GF-D8 (cell line): ENCODE measurements around the gene SLC48A1.

Experiments
- DNase-seq: peaks from one replicate; lab custom pipeline; 2025; lab: John Stamatoyannopoulos, UW

Gene SLC48A1

GRCh38 chr12:47778881-47779280 is 5.8 kb downstream of the SLC48A1 start:
- no peak for DNase-seq

- DNase-seq = peak; percentile 55
These were observed 6.4 kb downstream of the SLC48A1 start for GRCh38 chr12:47779301-47779942.

- no peak for DNase-seq
These were observed 7.0 kb downstream of the SLC48A1 start for GRCh38 chr12:47779943-47780504.

- DNase-seq = no peak
These were observed 8.7 kb downstream of the SLC48A1 start for GRCh38 chr12:47781479-47782371.

- DNase-seq = no peak
These were observed 9.3 kb downstream of the SLC48A1 start for GRCh38 chr12:47782372-47782770.

GRCh38 chr12:47783024-47783755 is 10.2 kb downstream of the SLC48A1 start:
- no peak for DNase-seq

GRCh38 chr12:47783821-47784819 is 11.1 kb downstream of the SLC48A1 start:
- DNase-seq = no peak

GRCh38 chr12:47785036-47785886 is 12.2 kb downstream of the SLC48A1 start:
- DNase-seq = no peak

GRCh38 chr12:47785887-47786661 is 13.0 kb downstream of the SLC48A1 start:
- no peak for DNase-seq

GRCh38 chr12:47786662-47787280 is 13.7 kb downstream of the SLC48A1 start:
- no peak for DNase-seq

GRCh38 chr12:47787596-47788319 is 14.7 kb downstream of the SLC48A1 start:
- no peak for DNase-seq

GRCh38 chr12:47789141-47789540 is 16.1 kb downstream of the SLC48A1 start:
- DNase-seq = no peak

GRCh38 chr12:47789712-47790489 is 16.9 kb downstream of the SLC48A1 start:
- no peak for DNase-seq

- no peak for DNase-seq
These were observed 17.8 kb downstream of the SLC48A1 start for GRCh38 chr12:47790676-47791350.

GRCh38 chr12:47791351-47791746 is 18.3 kb downstream of the SLC48A1 start:
- DNase-seq = no peak

GRCh38 chr12:47791874-47792273 is 18.8 kb downstream of the SLC48A1 start:
- DNase-seq = no peak
